ENCODE data around the gene RAB11FIP5.

Gene RAB11FIP5

GRCh38 chr2:73072416-73072815, 40.3 kb downstream of the RAB11FIP5 start:
- DNase-seq (ENCODE audit: low read depth), result no peak
- no peak overlapping the region for H3K4me3 ChIP-seq (replicated peaks; ENCODE audit: low read depth, low read length)
- TF ChIP-seq CTCF (IDR thresholded peaks at IDR 0.05; ENCODE audit: low read length, missing control alignments), result no peak

GRCh38 chr2:73072129-73072395, 40.7 kb downstream of the RAB11FIP5 start:
- TF ChIP-seq CTCF (IDR thresholded peaks at IDR 0.05; ENCODE audit: low read length, missing control alignments), result no peak
- peak overlapping the region; percentile 86 for H3K4me3 ChIP-seq (replicated peaks; ENCODE audit: low read depth, low read length)
- DNase-seq (ENCODE audit: low read depth), result no peak

- peak; percentile 19 for TF ChIP-seq CTCF (IDR thresholded peaks at IDR 0.05; ENCODE audit: low read length, missing control alignments)
- H3K4me3 ChIP-seq (replicated peaks; ENCODE audit: low read depth, low read length), result peak within 1 kb of the TSS; percentile 86
- DNase-seq (ENCODE audit: low read depth), result peak; percentile 96
Measured at GRCh38 chr2:73071360-73072128, 41.2 kb downstream of the RAB11FIP5 start, which contains the start of gene SFXN5. SFXN5 (minus strand) TSS chr2:73071712; CDS start chr2:73071705, 7 bp downstream.

- TF ChIP-seq CTCF (IDR thresholded peaks at IDR 0.05; ENCODE audit: low read length, missing control alignments), result no peak
- no peak for DNase-seq (ENCODE audit: low read depth)
- peak overlapping the region; percentile 86 for H3K4me3 ChIP-seq (replicated peaks; ENCODE audit: low read depth, low read length)
Measured at GRCh38 chr2:73070643-73071359, 41.9 kb downstream of the RAB11FIP5 start.

- peak overlapping the region; percentile 86 for H3K4me3 ChIP-seq (replicated peaks; ENCODE audit: low read depth, low read length)
- DNase-seq (ENCODE audit: low read depth), result no peak
- no peak for TF ChIP-seq CTCF (IDR thresholded peaks at IDR 0.05; ENCODE audit: low read length, missing control alignments)
Measured at GRCh38 chr2:73069855-73070642, 42.7 kb downstream of the RAB11FIP5 start.

GRCh38 chr2:73069041-73069854, 43.5 kb downstream of the RAB11FIP5 start:
- TF ChIP-seq CTCF (IDR thresholded peaks at IDR 0.05; ENCODE audit: low read length, missing control alignments), result no peak
- DNase-seq (ENCODE audit: low read depth), result no peak

More at GRCh38 chr2:73069041-73069854, 43.5 kb downstream of the RAB11FIP5 start:
- peak overlapping the region; percentile 86 for H3K4me3 ChIP-seq (replicated peaks; ENCODE audit: low read depth, low read length)
